Measurements from ENCODE around the gene RNASEL. TPM values are rescaled to one million over a fixed set of nuclear protein-coding genes. Genes with fewer than 3 reads are reported as not detected.
"Not testable (repeated sequence)": the region's sequence is repeated elsewhere in the genome, so short reads cannot be mapped to it uniquely, and the experiment has no call there.

Gene RNASEL, protein sequence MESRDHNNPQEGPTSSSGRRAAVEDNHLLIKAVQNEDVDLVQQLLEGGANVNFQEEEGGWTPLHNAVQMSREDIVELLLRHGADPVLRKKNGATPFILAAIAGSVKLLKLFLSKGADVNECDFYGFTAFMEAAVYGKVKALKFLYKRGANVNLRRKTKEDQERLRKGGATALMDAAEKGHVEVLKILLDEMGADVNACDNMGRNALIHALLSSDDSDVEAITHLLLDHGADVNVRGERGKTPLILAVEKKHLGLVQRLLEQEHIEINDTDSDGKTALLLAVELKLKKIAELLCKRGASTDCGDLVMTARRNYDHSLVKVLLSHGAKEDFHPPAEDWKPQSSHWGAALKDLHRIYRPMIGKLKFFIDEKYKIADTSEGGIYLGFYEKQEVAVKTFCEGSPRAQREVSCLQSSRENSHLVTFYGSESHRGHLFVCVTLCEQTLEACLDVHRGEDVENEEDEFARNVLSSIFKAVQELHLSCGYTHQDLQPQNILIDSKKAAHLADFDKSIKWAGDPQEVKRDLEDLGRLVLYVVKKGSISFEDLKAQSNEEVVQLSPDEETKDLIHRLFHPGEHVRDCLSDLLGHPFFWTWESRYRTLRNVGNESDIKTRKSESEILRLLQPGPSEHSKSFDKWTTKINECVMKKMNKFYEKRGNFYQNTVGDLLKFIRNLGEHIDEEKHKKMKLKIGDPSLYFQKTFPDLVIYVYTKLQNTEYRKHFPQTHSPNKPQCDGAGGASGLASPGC
- 2.9 TPM for total RNA-seq
- long read RNA-seq, full-length matches to known transcripts: 1 of 2 reads
- long read RNA-seq, partial matches to known transcripts: 1 of 2 reads
- long read RNA-seq, other reads (novel, unspliced or antisense): 0 of 2 reads

DNA sequence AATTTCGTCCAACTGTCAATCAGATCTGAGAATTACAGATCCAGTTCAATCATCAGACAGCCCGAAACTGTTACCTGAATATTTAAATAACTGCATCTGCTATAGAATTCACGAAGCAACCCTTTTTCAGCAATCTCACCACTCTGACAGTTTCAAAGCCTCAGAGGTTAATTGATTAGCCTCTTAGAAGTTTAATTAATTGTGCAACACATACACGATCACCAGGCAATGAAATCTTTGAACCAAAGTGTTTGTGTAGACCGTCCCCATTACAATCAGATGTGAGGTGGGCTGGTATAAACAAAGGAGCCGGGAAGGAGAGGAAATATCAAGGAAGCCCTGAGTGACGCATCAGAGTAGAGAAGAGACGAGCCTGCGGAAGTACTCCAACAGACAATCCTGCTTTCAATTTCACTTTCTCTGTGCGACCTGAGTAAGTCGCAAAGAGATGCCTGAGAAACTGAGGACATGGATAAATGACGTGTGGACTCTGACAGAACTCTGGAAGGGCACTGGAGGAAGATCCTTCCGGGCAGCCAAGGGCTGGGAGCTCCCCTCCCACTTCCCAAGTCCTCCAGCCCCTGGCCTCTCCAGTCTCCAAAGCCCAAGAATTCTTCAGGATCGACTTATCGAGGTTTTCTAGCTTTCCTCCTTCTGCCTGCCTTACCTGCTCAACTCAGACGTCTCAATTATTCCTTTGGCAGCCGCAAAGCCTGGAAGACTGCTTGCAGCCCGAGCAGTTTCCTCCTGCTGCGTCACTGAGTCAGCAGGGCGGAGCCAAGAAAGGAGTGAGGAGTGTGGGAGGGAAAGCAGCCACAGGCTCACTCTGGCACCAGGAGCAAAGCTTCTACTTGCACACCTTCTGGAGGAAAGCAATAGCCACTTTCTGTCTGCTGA is at the start of gene RNASEL:
Gene RNASEL (minus strand): TSS at position 757 of the 897 bp plus-strand sequence. CDS start 2,450 bp downstream, outside the sequence.
- intact Hi-C loops (cut with DNase I): loop anchor here (5.0 kb wide), 1 partner anchor 141 kb away; no protein-coding TSS in a partner anchor
- DNase-seq (ENCODE audit: missing footprints) (peak; percentile 86), ATAC-seq (peak; percentile 89)

DNA sequence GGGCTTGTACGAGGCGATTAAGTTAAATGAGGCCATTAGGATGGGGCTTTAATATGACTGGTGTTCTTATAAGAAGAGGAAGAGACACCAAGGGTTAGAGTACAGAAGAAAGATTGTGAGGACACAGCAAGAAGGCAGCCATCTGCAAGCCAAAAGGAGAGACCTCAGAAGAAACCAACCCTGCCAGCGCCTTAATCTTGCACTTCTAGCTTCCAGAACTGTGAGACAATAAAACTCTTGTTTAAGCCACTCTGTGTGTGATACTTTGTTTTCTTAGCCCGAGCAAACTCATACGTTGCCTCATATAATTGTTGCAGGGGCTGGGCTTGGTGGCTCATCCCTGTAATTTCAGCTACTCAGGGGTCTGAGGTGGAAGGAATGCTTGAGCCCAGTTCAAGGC is 48.7 kb upstream of the RNASEL start:
- DNase-seq (ENCODE audit: missing footprints) (no peak), ATAC-seq (no peak)
- intact Hi-C loops (cut with DNase I): no loop called here

DNA sequence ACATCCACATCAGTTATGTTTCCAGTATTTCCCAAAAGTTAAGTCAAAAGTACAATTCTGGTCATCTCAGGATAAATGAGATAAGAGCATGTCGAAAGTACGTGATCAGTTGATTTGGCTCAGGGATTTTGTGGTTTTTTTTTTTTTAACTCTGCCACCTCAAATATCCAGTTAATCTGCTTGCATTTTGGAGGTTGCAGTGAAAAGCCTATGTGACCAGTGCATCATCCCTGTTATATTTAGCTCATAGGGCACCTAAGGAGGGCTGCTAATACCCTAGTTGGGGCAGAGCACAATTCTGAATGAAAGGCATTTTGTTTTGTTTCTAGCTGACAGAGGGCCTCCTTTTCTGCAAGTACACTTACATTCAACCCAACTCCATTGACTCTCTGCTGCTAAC is 46.8 kb upstream of the RNASEL start:
- intact Hi-C loops (cut with DNase I): no loop called here
- no peak for ATAC-seq
- DNase-seq (ENCODE audit: missing footprints): no peak

DNA sequence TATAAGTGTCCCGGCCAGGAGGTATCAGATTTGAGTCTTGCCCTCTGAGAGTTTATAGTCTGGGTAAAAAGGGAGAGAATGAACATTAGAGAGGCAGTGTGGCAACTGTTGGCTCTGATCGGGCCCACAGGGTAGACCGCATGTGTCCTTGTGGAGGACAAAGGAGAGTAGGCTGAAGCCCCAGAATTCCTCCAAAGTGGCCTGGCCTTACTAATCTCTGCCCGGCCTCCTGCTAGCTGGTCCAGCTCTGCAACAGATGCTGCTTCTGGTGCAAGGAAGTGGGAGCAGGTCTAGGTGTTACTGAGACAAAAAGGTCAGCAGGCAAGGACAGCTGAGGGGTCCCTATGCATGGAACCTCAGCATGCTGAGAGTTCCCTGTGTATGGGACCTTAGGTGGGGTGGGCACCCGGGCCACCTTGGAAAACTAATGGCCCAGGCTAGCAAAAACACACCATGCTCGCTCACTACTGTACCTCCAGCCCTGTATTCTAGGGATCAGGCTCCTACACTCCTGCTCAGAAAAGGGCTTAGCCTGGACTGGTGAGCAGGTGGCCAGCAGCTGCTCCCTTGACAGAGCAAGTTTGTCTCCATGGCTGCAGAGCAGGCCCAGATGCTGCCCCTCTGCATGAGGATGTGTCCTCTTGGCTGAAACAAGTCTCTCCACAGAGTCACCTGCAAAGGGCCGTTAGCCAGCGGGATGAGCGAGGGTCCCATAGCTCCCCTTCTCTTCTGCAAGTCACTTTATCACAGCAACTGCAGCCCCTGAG is 45.4 kb upstream of the RNASEL start:
- DNase-seq (ENCODE audit: missing footprints) (no peak), ATAC-seq (no peak)
- intact Hi-C loops (cut with DNase I): no loop called here

DNA sequence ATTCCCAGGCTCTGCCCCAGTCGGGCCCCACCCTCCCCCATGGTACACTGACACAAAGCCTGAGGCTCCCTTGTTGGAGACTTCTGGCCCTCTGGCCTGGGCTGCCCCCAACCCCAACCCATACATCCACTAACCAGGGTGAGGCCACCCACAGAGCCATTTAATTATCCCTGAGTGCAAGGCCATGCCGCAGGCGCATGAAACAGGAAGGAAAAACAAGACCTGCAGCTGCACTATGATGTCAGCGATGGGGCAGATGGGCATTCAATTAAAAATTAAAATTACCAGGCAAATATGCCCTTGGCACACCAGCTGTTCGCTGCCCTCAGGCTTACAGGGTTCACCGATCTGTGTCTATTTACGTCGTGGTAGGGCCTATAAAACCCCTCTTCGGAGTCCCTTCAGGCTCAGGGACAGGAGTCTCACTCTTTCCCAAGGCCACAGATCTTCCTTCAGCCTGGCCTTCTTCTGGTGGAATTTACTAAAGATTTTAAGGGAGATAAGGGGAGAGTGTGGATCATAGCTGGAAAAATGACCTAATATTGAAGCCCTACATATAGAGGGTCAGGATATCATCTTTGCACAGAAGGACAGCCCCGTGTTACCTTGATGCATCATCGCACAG is 44.7 kb upstream of the RNASEL start:
- DNase-seq (ENCODE audit: missing footprints) (no peak), ATAC-seq (no peak)
- intact Hi-C loops (cut with DNase I): no loop called here

DNA sequence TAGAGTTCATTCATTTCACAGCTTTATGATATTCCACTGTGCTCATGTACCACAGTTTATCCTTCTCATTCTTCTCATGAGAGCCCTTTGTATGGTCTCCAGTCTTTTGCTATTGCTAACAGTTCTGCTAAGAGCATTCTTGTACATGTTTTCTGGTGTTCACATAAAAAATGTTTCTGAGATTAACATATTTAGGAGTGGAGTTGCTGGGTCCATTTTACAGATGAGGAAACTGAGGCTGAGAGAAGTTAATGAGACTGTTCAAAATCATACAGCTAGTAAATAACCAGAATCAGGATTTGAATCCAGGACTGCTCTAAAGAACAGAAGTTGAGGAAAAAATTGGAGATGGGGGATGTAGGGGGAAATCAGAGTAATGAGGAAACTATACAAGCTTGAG is 44.0 kb upstream of the RNASEL start:
- DNase-seq (ENCODE audit: missing footprints) (no peak), ATAC-seq (no peak)
- intact Hi-C loops (cut with DNase I): no loop called here

DNA sequence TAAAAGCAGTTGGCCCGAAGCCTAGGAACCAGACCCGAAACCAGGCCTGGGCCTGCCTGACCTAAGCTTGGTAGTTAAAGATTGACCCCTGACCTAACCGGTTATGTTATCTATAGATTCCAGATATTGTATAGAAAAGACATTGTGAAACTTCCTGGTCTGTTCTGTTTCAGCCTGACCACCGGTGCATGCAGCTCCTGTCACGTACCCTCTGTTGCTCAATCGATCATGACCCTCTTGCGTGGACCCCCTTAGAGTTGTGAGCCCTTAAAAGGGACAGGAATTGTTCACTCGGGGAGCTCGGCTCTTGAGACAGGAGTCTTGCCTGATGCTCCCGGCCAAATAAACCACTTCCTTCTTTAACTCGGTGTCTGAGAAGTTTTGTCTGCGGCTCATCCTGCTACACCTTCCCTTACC is 43.4 kb upstream of the RNASEL start:
- ATAC-seq; intact Hi-C loops (cut with DNase I); DNase-seq (ENCODE audit: missing footprints): not testable (repeated sequence)

DNA sequence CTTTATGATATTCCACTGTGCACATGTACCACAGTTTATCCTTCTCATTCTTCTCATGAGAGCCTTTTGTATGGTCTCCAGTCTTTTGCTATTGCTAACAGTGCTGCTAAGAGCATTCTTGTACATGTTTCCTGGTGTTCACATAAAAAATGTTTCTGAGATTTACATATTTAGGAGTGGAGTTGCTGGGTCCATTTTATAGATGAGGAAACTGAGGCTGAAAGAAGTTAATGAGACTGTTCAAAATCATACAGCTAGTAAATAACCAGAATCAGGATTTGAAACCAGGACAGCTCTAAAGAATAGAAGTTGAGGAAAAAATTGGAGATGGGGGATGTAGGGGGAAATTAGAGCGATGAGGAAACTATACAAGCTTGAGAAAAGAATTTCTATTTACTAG is 42.9 kb upstream of the RNASEL start:
- intact Hi-C loops (cut with DNase I): no loop called here
- DNase-seq (ENCODE audit: missing footprints) (no peak), ATAC-seq (no peak)

DNA sequence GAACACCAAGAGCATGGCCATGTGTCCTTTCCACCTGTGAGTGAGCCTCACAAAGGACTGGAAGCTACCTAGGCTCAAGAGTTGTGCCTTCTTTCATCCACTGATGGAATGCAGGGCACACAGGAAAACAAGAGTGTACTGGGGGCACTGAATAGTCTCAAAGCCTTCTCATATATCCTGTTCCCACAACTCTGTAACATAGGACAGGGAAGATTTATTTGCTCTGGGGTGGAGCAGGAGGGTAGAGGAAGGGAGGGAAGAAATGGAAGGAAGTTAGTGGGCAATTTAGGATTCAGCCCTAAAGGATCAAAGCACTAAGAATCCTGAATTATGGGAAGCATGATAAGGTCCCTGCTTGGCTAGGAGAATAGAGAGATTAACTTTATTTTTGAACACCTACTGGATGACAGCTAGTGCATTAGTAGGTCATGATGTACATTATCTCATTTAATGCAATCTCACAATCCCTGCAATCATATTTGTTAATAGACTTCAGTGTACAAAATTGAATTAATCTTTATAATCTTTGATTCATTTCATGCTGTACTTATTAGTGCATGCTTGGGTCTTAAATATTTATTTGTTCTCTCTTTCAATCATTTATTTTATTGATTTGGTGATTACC is 42.1 kb upstream of the RNASEL start:
- ATAC-seq (no peak), DNase-seq (ENCODE audit: missing footprints) (no peak)
- intact Hi-C loops (cut with DNase I): no loop called here

DNA sequence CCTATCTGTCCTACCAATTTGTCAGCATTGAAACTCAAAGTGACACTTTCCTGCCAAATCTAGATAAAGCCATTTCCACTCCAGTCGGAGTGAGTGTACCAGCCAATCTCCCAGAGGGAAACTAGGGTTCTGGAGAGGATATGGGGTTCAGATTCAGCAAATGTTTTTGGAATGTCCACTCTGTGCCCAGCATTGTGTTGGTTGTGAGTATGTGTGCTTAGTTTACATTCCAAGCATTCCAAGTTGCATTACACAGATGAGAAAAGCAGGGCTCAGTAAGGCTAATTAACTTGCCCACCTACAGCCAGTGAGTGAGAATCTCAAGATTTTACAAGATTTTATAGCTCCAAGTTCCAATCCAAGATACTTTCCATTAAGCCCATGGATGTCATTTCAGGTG is 41.5 kb upstream of the RNASEL start:
- DNase-seq (ENCODE audit: missing footprints) (no peak), ATAC-seq (no peak)
- intact Hi-C loops (cut with DNase I): no loop called here

DNA sequence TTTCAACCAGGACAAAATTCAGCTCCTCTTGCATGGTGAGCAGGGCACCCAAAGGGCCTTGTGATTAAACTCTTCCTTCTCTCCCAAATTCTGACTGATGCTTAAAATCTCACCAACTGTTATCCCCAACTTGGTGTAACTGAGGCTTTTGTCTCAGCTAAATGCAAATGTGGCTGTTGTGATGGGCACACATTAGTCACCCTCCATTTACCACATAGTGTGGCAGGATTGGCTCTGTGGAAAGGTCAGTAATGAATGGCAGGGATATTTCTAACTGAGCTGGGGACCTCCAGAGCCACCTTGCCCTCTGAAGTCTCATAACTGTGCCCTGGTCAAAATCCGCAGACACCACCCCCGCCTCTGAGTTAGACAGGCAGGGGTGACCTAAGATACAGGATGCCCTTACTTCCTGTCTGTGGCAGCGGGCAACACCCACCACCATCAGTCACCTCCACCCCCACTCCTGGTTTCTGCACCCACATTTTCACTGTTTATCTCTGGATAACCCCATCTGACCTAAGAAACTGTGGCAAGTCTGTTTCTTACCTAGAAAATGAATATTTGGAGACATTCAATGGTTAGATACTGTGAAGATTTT is 40.5 kb upstream of the RNASEL start:
- DNase-seq (ENCODE audit: missing footprints) (no peak), ATAC-seq (no peak)
- intact Hi-C loops (cut with DNase I): no loop called here

DNA sequence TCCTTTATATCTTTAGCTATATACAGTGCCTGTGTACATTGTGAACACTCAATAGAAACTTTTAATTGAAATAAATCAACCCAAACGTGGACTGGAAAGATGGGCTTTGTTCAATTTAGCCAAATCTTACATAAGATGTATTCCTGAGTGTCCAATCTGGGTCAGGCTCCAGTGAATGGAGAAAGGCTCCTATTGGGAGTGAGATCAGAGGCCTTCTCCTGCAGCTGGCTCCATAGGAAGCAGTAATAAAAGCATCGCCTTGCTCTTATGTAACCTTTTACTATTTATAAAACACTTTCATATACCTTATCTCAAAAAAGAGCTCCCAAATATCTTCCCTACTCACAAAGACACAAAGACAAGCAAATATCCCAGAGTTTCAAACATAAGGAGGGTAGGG is 40.0 kb upstream of the RNASEL start:
- DNase-seq (ENCODE audit: missing footprints): no peak
- intact Hi-C loops (cut with DNase I): no loop called here
- no peak for ATAC-seq

DNA sequence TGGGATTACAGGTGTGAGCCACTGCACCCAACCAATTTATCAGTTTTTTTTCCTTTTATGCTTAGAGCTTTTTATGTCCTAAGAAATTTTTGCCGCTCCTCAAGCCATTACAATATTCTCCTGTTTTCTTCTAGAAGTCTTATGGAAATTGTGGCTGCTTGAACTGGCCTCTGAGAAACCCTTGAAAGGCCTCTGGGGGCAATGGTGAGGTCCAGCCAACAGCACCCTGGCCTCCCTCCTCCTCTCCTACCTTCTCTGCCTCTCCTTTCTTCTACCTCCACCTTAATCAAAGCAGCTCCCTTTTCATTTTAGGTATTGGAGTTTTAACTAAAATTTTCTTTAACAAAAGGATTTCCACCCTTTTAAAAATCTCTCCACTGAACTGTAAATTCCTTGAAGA is 39.6 kb upstream of the RNASEL start:
- intact Hi-C loops (cut with DNase I): no loop called here
- DNase-seq (ENCODE audit: missing footprints) (no peak), ATAC-seq (no peak)

DNA sequence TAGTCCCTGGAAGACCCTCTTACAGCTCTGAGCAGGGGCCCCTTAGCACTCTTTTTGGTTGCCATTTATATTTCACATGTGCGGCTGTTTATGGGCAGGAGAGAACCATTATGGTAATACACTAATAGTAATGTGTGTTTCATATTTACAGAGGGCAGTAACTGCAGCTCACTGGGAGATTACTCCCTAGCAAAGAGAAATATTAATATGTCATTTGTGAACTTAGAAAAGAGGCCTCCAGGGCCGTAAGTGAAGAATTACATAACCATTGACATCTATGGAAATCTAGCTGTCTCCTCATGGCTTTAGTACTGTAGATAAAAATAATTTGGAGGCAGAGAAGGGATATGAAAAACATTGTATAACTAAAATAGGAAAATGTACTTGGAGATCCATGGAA is 38.6 kb upstream of the RNASEL start:
- no peak for ATAC-seq
- DNase-seq (ENCODE audit: missing footprints): no peak
- intact Hi-C loops (cut with DNase I): no loop called here

DNA sequence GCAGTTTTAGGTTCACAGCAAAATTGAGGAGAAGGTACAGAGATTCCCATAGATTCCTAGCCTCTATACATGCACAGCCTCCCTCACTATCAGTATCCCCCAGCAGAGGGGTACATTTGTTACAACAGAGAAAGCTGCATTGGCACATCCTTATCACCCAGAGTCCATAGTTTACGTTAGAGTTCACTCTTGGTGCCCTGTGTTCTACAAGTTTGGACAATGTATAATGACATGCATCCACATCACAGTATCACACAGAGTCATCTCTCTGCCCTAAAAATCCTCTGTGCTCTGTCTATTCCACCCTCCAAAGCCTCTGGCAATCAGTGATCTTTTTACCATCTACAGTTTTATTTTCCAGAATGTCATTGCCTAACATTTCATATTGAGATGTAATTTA is 37.5 kb upstream of the RNASEL start:
- intact Hi-C loops (cut with DNase I): no loop called here
- ATAC-seq (no peak), DNase-seq (ENCODE audit: missing footprints) (no peak)

DNA sequence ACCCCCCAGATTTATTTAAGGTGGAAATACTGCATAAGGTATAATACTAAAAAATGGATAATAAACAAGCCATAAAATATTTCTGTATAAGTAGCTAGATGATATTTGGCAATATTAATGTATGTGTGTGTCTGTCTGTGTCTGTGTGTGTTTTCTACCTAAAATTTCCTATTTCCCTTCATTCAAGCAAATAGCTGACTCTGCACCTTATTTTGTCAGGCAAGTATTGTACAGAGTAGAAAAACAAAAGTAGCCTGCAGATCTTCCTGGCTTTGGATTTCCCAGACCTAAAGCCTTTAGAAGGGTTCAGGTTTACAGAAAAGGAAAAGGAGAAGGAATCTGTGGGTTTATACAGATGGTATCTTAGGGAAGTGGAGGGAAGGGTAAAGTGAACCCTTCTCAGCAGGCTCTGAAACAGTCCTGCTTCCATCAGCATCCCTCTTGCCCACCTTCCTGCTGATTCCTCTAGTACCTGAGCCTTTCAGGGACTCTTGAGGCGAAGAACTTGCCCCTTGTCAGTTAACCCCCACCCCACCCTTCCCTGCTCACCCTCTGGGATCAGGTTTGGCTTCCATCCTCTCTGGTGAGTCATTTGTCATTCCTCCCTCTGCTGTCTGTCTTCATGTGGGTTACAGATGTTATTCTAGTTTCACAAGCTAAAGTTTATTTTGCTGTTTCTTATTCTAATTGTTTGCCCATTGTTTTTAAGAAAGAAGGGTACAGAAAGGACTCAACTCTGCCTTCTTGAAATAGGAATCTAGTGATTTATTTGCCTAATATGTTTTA is 36.9 kb upstream of the RNASEL start:
- ATAC-seq (no peak), DNase-seq (ENCODE audit: missing footprints) (no peak)
- intact Hi-C loops (cut with DNase I): no loop called here

Data from Right ventricle myocardium inferior (tissue), 1 donor.